Body of pancreas (tissue), 4 donors: Measurements from ENCODE around the gene CENPM.

ENCODE experiments used
- CTCF ChIP-seq, 7 experiments: fragments of 450-650 bp in 4 of 7; fragments of 200-600 bp in 3 of 7; sonication (generic) in 3 of 7; IDR thresholded peaks; one replicate each; pipeline ENCODE4 v1.5.1; 2016 to 2019; ENCODE audit warnings: antibody characterized with exemption in 7 of 7
- POLR2A ChIP-seq, 3 donors: fragments of 450-650 bp; IDR thresholded peaks; one replicate each; pipeline ENCODE4 v1.6.1; 2016; ENCODE audit warnings: antibody characterized with exemption in 3 of 3, mild to moderate bottlenecking in 2 of 3

DNA sequence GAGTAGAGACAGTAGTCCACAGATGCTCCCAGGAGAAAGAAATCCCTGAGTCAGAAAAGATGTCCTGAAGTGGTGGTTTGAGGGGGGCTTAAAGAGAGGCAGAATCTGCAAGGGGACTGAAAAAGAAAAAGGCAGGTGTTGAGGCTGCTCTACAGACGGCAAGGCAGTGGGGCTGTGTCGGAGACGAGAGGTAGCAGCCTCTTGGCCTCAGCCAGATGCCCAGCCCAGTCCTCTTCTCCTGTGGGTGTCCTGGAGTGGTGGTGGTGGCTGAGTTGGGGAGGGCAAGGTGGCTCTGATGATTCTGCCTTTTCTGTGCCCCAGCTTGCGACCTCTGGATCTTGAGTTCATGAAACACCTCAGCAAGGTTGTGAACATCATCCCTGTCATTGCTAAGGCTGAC, 42.3 kb upstream of the CENPM start:
- TF ChIP-seq CTCF (IDR thresholded peaks at IDR 0.05): no peak
- no peak for TF ChIP-seq POLR2A (IDR thresholded peaks at IDR 0.05)
